HG03108 (cell line): ENCODE measurements around the gene TENM3.

Experiments
- ATAC-seq: cut with Tn5 transposase; IDR thresholded peaks from one replicate; pipeline ENCODE4 v1.9.1; 2021; ENCODE audit warnings: moderate library complexity; ENCODE audit not compliant: unreplicated experiment

Gene TENM3

GRCh38 chr4:182280436-182281111, 37.4 kb downstream of the TENM3 start:
- ATAC-seq: no peak

GRCh38 chr4:182286035-182286434, 42.8 kb downstream of the TENM3 start:
- ATAC-seq: no peak

- no peak for ATAC-seq
Observed at GRCh38 chr4:182286931-182287330, 43.7 kb downstream of the TENM3 start.

- ATAC-seq: no peak
Observed at GRCh38 chr4:182288534-182288933, 45.3 kb downstream of the TENM3 start.

GRCh38 chr4:182289809-182290208, 46.6 kb downstream of the TENM3 start:
- no peak for ATAC-seq

GRCh38 chr4:182291175-182291574, 48.0 kb downstream of the TENM3 start:
- ATAC-seq: no peak

- ATAC-seq: no peak
Observed at GRCh38 chr4:182291597-182292270, 48.5 kb downstream of the TENM3 start.

- ATAC-seq: no peak
Observed at GRCh38 chr4:182292612-182293011, 49.4 kb downstream of the TENM3 start.

GRCh38 chr4:182293691-182294255, 50.6 kb downstream of the TENM3 start:
- ATAC-seq: no peak

GRCh38 chr4:182294451-182294850, 51.2 kb downstream of the TENM3 start:
- ATAC-seq: no peak

- ATAC-seq: no peak
Observed at GRCh38 chr4:182297659-182298058, 54.5 kb downstream of the TENM3 start.

- ATAC-seq: no peak
Observed at GRCh38 chr4:182301736-182302135, 58.5 kb downstream of the TENM3 start.

GRCh38 chr4:182303847-182304246, 60.6 kb downstream of the TENM3 start:
- no peak for ATAC-seq

GRCh38 chr4:182306792-182307507, 63.7 kb downstream of the TENM3 start:
- no peak for ATAC-seq

GRCh38 chr4:182307746-182308145, 64.5 kb downstream of the TENM3 start:
- ATAC-seq: no peak

- ATAC-seq: no peak
Observed at GRCh38 chr4:182309877-182310276, 66.7 kb downstream of the TENM3 start.

- ATAC-seq: no peak
Observed at GRCh38 chr4:182310316-182310715, 67.1 kb downstream of the TENM3 start.

- ATAC-seq: no peak
Observed at GRCh38 chr4:182310962-182311361, 67.8 kb downstream of the TENM3 start.

GRCh38 chr4:182314537-182314936, 71.3 kb downstream of the TENM3 start:
- no peak for ATAC-seq

GRCh38 chr4:182318256-182318655, 75.1 kb downstream of the TENM3 start:
- ATAC-seq: no peak

GRCh38 chr4:182320092-182320491, 76.9 kb downstream of the TENM3 start:
- ATAC-seq: no peak

GRCh38 chr4:182320580-182320979, 77.4 kb downstream of the TENM3 start:
- no peak for ATAC-seq
